Measurements from ENCODE around the gene ZNF718.
"Not testable (repeated sequence)": the region's sequence is repeated elsewhere in the genome, so short reads cannot be mapped to it uniquely, and the experiment has no call there.

ZNF718 gene

GRCh38 chr4:124275-125081, at the start of gene ZNF718:
Gene ZNF718, plus strand, starts transcription at chr4:124501. Its CDS starts 170 bp downstream, at chr4:124671.
- peak within 1 kb of the TSS; percentile 95 for H3K9ac ChIP-seq (ENCODE audit: low read depth, low read length)
- peaks cover 22% of the 10 kb centered on the region for H3K36me3 ChIP-seq (ENCODE audit: insufficient read depth, low read length)
- H3K9me3 ChIP-seq (ENCODE audit: control insufficient read depth, insufficient read depth, low read length): peaks cover 10% of the 10 kb centered on the region
- no peaks in the 10 kb centered on the region for H3K4me1 ChIP-seq (ENCODE audit: insufficient read depth, low read length)

DNA sequence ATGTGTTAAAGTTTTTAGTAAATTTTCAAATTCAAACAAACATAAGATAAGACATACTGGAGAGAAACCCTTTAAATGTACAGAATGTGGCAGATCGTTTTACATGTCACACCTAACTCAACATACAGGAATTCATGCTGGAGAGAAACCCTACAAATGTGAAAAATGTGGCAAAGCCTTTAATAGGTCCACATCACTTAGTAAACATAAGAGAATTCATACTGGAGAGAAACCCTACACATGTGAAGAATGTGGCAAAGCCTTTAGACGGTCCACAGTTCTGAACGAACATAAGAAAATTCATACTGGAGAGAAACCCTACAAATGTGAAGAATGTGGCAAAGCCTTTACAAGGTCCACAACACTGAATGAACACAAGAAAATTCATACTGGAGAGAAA, 38.4 kb upstream of the ZNF718 start:
- Histone ChIP-seq H3K4me1 (ENCODE audit: insufficient read depth, low read length) (no peaks in the 10 kb centered on the region), H3K9me3 (ENCODE audit: control insufficient read depth, insufficient read depth, low read length) (peaks cover 43% of the 10 kb centered on the region), H3K36me3 (ENCODE audit: insufficient read depth, low read length) (peaks cover 13% of the 10 kb centered on the region), H3K9ac (ENCODE audit: low read depth, low read length) (no peak overlapping the region)

DNA sequence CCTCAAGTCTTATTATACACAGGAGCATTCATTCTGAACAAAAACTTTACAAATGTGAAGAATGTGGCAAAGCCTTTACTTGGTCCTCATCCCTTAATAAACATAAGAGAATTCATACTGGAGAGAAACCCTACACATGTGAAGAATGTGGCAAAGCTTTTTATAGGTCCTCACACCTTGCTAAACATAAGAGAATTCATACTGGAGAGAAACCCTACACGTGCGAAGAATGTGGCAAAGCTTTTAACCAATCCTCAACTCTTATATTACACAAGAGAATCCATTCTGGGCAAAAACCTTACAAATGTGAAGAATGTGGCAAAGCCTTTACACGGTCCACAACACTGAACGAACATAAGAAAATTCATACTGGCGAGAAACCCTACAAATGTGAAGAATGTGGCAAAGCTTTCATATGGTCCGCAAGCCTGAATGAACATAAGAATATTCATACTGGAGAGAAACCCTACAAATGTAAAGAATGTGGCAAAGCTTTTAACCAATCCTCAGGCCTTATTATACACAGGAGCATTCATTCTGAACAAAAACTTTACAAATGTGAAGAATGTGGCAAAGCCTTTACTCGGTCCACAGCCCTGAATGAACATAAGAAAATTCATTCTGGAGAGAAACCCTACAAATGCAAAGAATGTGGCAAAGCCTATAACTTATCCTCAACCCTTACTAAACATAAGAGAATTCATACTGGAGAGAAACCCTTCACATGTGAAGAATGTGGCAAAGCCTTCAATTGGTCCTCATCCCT, 37.6 kb upstream of the ZNF718 start:
- H3K9me3 ChIP-seq (ENCODE audit: control insufficient read depth, insufficient read depth, low read length): peaks cover 40% of the 10 kb centered on the region
- H3K4me1 ChIP-seq (ENCODE audit: insufficient read depth, low read length); H3K9ac ChIP-seq (ENCODE audit: low read depth, low read length): not testable (repeated sequence)
- peaks cover 13% of the 10 kb centered on the region for H3K36me3 ChIP-seq (ENCODE audit: insufficient read depth, low read length)

DNA sequence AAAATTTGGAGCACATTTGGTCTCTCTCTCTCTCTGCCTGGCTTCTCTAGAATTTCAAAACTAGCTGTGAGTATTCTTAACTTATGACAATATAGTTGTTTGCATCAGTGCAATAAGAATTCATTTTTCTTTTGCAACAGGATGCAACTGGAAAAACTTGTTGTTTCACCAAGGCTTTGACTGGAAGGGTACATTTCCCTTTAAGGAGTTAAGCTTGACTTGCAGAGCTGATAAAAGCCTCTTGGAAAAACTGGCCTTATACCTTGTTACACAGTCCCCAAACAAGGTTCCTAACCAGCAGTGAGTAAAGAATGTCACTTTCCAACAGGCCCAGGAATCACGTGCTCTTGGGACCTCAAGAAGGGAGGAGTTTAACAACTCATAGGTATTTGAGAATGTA, 25.9 kb upstream of the ZNF718 start:
- no peaks in the 10 kb centered on the region; the same call in 1 of the 2 replicates for H3K9me3 ChIP-seq (ENCODE audit: control insufficient read depth, insufficient read depth, low read length)
- H3K36me3 ChIP-seq (ENCODE audit: insufficient read depth, low read length): no peaks in the 10 kb centered on the region

GRCh38 chr4:99863-100262, 24.4 kb upstream of the ZNF718 start:
- Histone ChIP-seq H3K4me1 (ENCODE audit: insufficient read depth, low read length) (no peaks in the 10 kb centered on the region), H3K9me3 (ENCODE audit: control insufficient read depth, insufficient read depth, low read length) (no peaks in the 10 kb centered on the region; the same call in 1 of the 2 replicates), H3K36me3 (ENCODE audit: insufficient read depth, low read length) (no peaks in the 10 kb centered on the region), H3K9ac (ENCODE audit: low read depth, low read length) (no peak overlapping the region)

More for the DNA sequence above, 25.9 kb upstream of the ZNF718 start:
- no peak overlapping the region for H3K9ac ChIP-seq (ENCODE audit: low read depth, low read length)
- no peaks in the 10 kb centered on the region for H3K4me1 ChIP-seq (ENCODE audit: insufficient read depth, low read length)

GRCh38 chr4:107083-107443, 17.2 kb upstream of the ZNF718 start:
- Histone ChIP-seq H3K9ac (ENCODE audit: low read depth, low read length) (peak overlapping the region; percentile 11; the same call in 1 of the 2 replicates), H3K9me3 (ENCODE audit: control insufficient read depth, insufficient read depth, low read length) (peaks cover 3% of the 10 kb centered on the region), H3K4me1 (ENCODE audit: insufficient read depth, low read length) (no peaks in the 10 kb centered on the region), H3K36me3 (ENCODE audit: insufficient read depth, low read length) (no peaks in the 10 kb centered on the region; the same call in 1 of the 2 replicates)

DNA sequence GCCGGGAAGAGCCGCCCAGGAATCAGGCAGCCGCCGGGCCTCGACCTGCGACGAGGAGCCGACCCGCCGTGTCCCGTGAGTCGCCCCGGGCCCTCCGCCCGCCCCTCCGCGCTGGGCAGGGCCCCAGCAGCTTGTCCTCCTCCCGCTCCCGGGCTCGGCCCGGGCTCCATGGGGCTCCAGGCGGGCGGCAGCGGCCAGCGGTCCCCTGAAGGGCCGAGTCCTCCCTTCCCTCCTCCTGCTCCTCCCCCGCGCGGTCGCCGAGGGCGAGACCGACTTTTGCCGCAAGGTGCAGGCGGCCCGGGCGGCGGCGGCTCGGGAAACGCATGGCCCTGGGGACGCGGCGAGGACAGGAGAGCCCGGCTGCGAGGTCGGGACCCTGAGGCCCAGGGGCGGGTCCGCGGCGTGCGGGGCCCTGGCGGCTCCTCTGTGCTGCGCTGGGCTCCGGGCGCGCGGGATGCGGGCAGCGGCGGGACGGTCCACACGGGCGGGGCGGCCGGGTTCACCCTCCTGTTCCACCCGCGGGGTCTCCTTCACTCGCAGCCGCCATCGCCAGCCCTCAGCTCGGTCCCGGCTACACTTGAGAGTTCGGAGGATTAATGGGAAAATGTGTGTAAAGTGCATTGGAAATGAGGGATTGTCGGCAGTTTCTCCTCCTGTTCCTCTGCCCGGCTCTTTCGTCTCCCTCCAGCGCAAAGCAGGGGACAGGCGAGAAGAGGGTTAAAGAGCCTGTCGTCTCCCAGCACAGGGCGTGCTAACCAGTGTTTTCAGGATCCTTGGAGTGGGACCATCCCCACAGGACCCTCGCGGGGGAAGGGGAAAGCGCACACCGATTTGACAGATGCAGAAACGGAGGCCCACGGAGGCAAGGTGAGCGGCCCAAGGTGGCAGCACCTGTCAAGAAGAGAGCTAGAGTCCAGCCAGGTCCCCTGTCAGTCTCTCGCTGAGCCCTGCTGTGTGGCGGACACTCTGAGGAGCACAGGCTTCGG, 16.6 kb upstream of the ZNF718 start:
- no peaks in the 10 kb centered on the region; the same call in 1 of the 2 replicates for H3K36me3 ChIP-seq (ENCODE audit: insufficient read depth, low read length)
- H3K9ac ChIP-seq (ENCODE audit: low read depth, low read length): peak overlapping the region; percentile 11; the same call in 1 of the 2 replicates
- peaks cover 3% of the 10 kb centered on the region for H3K9me3 ChIP-seq (ENCODE audit: control insufficient read depth, insufficient read depth, low read length)
- H3K4me1 ChIP-seq (ENCODE audit: insufficient read depth, low read length): no peaks in the 10 kb centered on the region

DNA sequence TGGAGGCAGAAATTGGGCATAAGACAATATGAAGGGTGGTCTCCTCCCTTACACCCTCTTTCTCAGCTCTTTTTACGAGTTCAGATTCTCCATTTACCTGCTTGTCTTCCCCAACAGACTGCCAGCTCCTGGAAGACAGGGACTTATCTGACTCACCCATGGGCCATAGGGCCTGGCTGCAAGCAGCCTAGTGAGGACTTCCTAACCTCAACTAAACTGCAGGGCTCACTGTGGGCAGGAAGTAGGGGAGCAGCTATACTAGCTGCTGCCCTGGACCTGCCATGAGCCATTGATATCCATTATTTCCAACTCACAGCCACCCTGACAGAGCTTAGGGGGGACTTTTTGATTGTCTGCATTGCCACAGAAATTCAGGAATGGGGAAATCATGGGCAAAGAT, 11.5 kb upstream of the ZNF718 start:
- Histone ChIP-seq H3K4me1 (ENCODE audit: insufficient read depth, low read length) (no peaks in the 10 kb centered on the region), H3K9me3 (ENCODE audit: control insufficient read depth, insufficient read depth, low read length) (no peaks in the 10 kb centered on the region)

DNA sequence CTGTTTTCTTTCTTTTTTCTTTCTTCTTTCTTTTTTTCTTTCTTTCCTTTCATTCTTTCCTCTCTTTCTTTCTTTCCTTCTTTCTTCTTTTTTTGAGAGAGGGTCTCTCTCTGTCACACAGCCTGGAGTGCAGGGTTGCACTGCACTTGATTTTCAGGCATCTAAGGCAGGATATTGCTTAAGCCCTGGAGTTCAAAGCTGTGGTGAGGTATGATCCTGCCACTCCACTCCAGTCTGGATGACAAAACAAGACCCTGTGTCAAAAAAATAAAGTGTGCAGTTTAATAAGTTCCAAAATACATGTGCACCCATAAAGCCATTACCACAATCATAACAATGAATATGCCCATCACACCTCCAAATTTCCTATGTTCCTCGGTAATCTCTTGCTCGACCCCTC, 10.6 kb upstream of the ZNF718 start:
- Histone ChIP-seq H3K9me3 (ENCODE audit: control insufficient read depth, insufficient read depth, low read length) (no peaks in the 10 kb centered on the region), H3K4me1 (ENCODE audit: insufficient read depth, low read length) (no peaks in the 10 kb centered on the region), H3K36me3 (ENCODE audit: insufficient read depth, low read length) (no peaks in the 10 kb centered on the region; the same call in 1 of the 2 replicates), H3K9ac (ENCODE audit: low read depth, low read length) (no peak overlapping the region)

More for the DNA sequence above, 11.5 kb upstream of the ZNF718 start:
- no peak overlapping the region for H3K9ac ChIP-seq (ENCODE audit: low read depth, low read length)
- H3K36me3 ChIP-seq (ENCODE audit: insufficient read depth, low read length): no peaks in the 10 kb centered on the region; the same call in 1 of the 2 replicates

GRCh38 chr4:114149-114548, 10.2 kb upstream of the ZNF718 start:
- Histone ChIP-seq H3K4me1 (ENCODE audit: insufficient read depth, low read length) (no peaks in the 10 kb centered on the region), H3K36me3 (ENCODE audit: insufficient read depth, low read length) (no peaks in the 10 kb centered on the region; the same call in 1 of the 2 replicates), H3K9me3 (ENCODE audit: control insufficient read depth, insufficient read depth, low read length) (no peaks in the 10 kb centered on the region), H3K9ac (ENCODE audit: low read depth, low read length) (no peak overlapping the region)

GRCh38 chr4:116499-116898, 7.8 kb upstream of the ZNF718 start:
- Histone ChIP-seq H3K36me3 (ENCODE audit: insufficient read depth, low read length) (no peaks in the 10 kb centered on the region; the same call in 1 of the 2 replicates), H3K9ac (ENCODE audit: low read depth, low read length) (no peak overlapping the region), H3K9me3 (ENCODE audit: control insufficient read depth, insufficient read depth, low read length) (no peaks in the 10 kb centered on the region), H3K4me1 (ENCODE audit: insufficient read depth, low read length) (no peaks in the 10 kb centered on the region)

- no peak overlapping the region for H3K9ac ChIP-seq (ENCODE audit: low read depth, low read length)
- H3K9me3 ChIP-seq (ENCODE audit: control insufficient read depth, insufficient read depth, low read length): no peaks in the 10 kb centered on the region
- H3K4me1 ChIP-seq (ENCODE audit: insufficient read depth, low read length): no peaks in the 10 kb centered on the region
- H3K36me3 ChIP-seq (ENCODE audit: insufficient read depth, low read length): no peaks in the 10 kb centered on the region; the same call in 1 of the 2 replicates
These were observed 3.7 kb upstream of the ZNF718 start for GRCh38 chr4:120616-121015.

GRCh38 chr4:121408-122084, 2.8 kb upstream of the ZNF718 start:
- Histone ChIP-seq H3K4me1 (ENCODE audit: insufficient read depth, low read length) (no peaks in the 10 kb centered on the region), H3K9me3 (ENCODE audit: control insufficient read depth, insufficient read depth, low read length) (no peaks in the 10 kb centered on the region), H3K36me3 (ENCODE audit: insufficient read depth, low read length) (no peaks in the 10 kb centered on the region; the same call in 1 of the 2 replicates), H3K9ac (ENCODE audit: low read depth, low read length) (no peak overlapping the region)
